ENCODE data around the gene LRBA.

- TF ChIP-seq CTCF (IDR thresholded peaks at IDR 0.05; ENCODE audit: low read depth, low read length, poor library complexity, severe bottlenecking) (no peak), EZH2phosphoT487 (IDR thresholded peaks at IDR 0.05; ENCODE audit: borderline replicate concordance, low read length) (no peak)
These were observed 440.4 kb downstream of the LRBA start for GRCh38 chr4:150574678-150575077.
